Coronary artery (tissue), 2 donors: ENCODE results near the gene ARHGEF3.
"Not testable (repeated sequence)": the region's sequence is repeated elsewhere in the genome, so short reads cannot be mapped to it uniquely, and the experiment has no call there.

Experiments
- DNase-seq: peaks from one replicate; pipeline ENCODE4 v3.0.0-alpha.2; 2017; ENCODE audit warnings: low spot score
- H3K27ac ChIP-seq, 2 donors: fragments of 200-600 bp; sonication (generic); one replicate each; pipeline ENCODE4 v1.5.1; 2016 to 2019
- H3K4me3 ChIP-seq: fragments of 200-600 bp; sonication (generic); 2 replicates; pipeline ENCODE4 v1.5.1; 2016; ENCODE audit warnings: mild to moderate bottlenecking, moderate library complexity
- TF ChIP-seq, protein P1 (sequence below): fragments of 200-600 bp; sonication (generic); IDR thresholded peaks from one replicate; pipeline ENCODE4 v1.5.1; 2019; ENCODE audit warnings: antibody characterized with exemption

Gene ARHGEF3

GRCh38 chr3:56737006-56737405 is 64.7 kb downstream of the ARHGEF3 start:
- DNase-seq, result no peak
- Histone ChIP-seq H3K4me3 (no peak overlapping the region), H3K27ac (no peak overlapping the region)
- TF ChIP-seq, protein P1, sequence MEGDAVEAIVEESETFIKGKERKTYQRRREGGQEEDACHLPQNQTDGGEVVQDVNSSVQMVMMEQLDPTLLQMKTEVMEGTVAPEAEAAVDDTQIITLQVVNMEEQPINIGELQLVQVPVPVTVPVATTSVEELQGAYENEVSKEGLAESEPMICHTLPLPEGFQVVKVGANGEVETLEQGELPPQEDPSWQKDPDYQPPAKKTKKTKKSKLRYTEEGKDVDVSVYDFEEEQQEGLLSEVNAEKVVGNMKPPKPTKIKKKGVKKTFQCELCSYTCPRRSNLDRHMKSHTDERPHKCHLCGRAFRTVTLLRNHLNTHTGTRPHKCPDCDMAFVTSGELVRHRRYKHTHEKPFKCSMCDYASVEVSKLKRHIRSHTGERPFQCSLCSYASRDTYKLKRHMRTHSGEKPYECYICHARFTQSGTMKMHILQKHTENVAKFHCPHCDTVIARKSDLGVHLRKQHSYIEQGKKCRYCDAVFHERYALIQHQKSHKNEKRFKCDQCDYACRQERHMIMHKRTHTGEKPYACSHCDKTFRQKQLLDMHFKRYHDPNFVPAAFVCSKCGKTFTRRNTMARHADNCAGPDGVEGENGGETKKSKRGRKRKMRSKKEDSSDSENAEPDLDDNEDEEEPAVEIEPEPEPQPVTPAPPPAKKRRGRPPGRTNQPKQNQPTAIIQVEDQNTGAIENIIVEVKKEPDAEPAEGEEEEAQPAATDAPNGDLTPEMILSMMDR, result no peak

GRCh38 chr3:56732109-56732508 is 69.6 kb downstream of the ARHGEF3 start:
- no peak for DNase-seq
- H3K4me3 ChIP-seq, result no peak overlapping the region
- no peak overlapping the region for H3K27ac ChIP-seq
- TF ChIP-seq, protein P1, result no peak

DNA sequence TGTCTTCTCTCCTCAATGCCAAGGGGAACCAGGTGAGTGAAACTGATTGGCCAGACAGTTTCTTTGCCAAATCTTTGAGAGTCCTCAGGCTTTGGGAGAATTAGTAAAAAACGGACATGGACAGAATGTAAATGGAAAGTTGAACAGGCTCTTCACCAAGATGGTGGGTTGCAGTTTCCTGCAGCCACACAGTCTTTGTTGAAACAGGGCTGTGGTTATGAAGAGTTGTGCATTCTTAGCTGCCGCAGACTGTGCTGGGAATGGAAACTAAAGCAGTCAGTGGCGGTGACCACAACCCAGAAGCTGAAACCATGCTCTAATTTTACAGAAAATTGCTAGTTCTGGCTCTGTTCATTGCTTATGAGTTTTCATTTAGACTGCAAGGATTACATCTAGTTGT is 76.6 kb downstream of the ARHGEF3 start:
- DNase-seq, result no peak
- H3K4me3 ChIP-seq, result no peak overlapping the region
- TF ChIP-seq, protein P1, result no peak
- no peak overlapping the region for H3K27ac ChIP-seq

- no peak overlapping the region for H3K27ac ChIP-seq
- no peak overlapping the region for H3K4me3 ChIP-seq
- TF ChIP-seq, protein P1, result no peak
- DNase-seq, result no peak
Measured at GRCh38 chr3:56724676-56725075, 77.1 kb downstream of the ARHGEF3 start.

DNA sequence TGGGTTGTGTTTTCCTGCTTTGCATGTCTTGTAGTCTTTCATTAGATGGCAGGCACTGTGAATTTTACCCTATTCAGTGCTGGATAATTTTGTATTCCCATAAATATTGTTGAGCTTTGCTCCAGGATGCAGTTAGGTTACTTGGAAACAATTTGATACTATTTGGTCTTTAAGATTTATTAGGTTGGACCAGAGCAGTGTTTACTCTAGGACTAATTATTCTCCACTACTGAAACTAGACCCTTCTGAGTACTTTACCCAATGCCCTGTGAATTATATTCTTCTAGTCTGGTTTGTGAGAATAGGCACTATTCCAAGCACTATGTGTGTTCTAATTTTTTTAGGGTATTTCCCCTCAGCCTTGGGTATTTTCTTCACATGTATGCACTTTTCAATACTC is 80.9 kb downstream of the ARHGEF3 start:
- no peak overlapping the region for H3K4me3 ChIP-seq
- no peak for DNase-seq
- TF ChIP-seq, protein P1, result no peak
- H3K27ac ChIP-seq, result no peak overlapping the region

DNA sequence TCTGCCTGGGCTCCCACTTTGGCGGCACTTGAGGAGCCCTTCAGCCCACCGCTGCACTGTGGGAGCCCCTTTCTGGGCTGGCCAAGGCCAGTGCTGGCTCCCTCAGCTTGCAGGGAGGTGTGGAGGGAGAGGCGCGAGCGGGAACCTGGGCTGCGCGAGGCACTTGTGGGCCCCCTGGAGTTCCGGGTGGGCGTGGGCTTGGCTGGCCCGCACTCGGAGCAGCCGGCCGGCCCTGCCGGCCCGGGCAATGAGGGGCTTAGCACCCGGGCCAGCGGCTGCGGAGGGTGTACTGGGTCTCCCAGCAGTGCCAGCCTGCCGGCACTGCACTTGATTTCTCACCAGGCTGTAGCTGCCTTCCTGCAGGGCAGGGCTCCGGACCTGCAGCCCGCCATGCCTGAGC is 82.9 kb downstream of the ARHGEF3 start:
- H3K27ac ChIP-seq, DNase-seq, H3K4me3 ChIP-seq: not testable (repeated sequence)

GRCh38 chr3:56711344-56711743 is 90.4 kb downstream of the ARHGEF3 start:
- Histone ChIP-seq H3K27ac (no peak overlapping the region), H3K4me3 (no peak overlapping the region)
- no peak for DNase-seq
- TF ChIP-seq, protein P1, result no peak

DNA sequence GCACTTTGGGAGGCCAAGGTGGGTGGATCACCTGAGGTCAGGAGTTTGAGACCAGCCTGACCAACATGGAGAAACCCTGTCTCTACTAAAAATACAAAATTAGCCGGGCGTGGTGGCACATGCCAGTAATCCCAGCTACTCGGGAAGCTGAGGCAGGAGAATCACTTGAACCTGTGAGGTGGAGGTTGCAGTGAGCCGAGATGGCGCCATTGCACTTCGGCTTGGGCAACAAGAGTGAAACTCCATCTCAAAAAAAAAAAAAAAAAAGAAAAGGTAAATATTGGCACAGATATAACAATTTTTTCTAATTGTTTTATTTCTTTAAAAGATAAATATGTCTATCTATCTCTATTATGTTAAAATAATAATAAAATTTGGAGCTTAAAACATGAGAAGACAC is 94.3 kb downstream of the ARHGEF3 start:
- DNase-seq, H3K4me3 ChIP-seq, H3K27ac ChIP-seq: not testable (repeated sequence)
